Ovary (tissue), 3 donors: Measurements from ENCODE around the gene ATG4A.

Experiments used
- CTCF ChIP-seq, 3 donors: fragments of 450-650 bp in 2 of 3; fragments of 200-600 bp in 1 of 3; IDR thresholded peaks; one replicate each; pipeline versions ENCODE4 v1.5.1 to v1.8.0; 2016 to 2022; ENCODE audit warnings: antibody characterized with exemption in 3 of 3, mild to moderate bottlenecking in 1 of 3
- EP300 ChIP-seq: sonication (generic); formaldehyde crosslinking; IDR thresholded peaks from one replicate; pipeline ENCODE4 v1.6.1; 2017; ENCODE audit warnings: antibody characterized with exemption
- donor health status: DM: no; HTN: no; CAD: no.

GRCh38 chrX:108121291-108121690 lies 29.7 kb downstream of the ATG4A start:
- TF ChIP-seq CTCF (IDR thresholded peaks at IDR 0.05) (no peak), EP300 (no peak)
